HL-60 (cell line): ENCODE measurements around the gene FBXO38.

Experiments used
- DNase-seq, 2 experiments: peaks; one replicate each; pipeline ENCODE4 v3.0.0-alpha.2; 2010 to 2020; ENCODE audit warnings: low read depth in 1 of 2, low spot score in 1 of 2
- H3K27ac ChIP-seq: fragments of 250-450 bp; sonication (Bioruptor Pico); replicated peaks from 2 replicates; pipeline ENCODE4 v1.5.1; 2020; ENCODE audit warnings: mild to moderate bottlenecking, moderate library complexity
- H3K27me3 ChIP-seq: fragments of 250-450 bp; sonication (Bioruptor Pico); 2 replicates; pipeline ENCODE4 v1.5.1; 2021; ENCODE audit warnings: mild to moderate bottlenecking, moderate library complexity; ENCODE audit not compliant: insufficient read depth, poor library complexity, severe bottlenecking
- H3K4me3 ChIP-seq: replicated peaks from 2 replicates; pipeline ENCODE4 v1.5.1; 2011; ENCODE audit warnings: mild to moderate bottlenecking, control low read depth, low read length; ENCODE audit not compliant: insufficient read depth
- GABPA ChIP-seq: IDR thresholded peaks from 2 replicates; pipeline ENCODE4 v1.6.1; 2012; ENCODE audit warnings: low read depth
- POLR2AphosphoS5 ChIP-seq: IDR thresholded peaks from 2 replicates; pipeline ENCODE4 v1.6.1; 2012; ENCODE audit warnings: low read depth
- SPI1 ChIP-seq: IDR thresholded peaks from 2 replicates; pipeline ENCODE4 v1.6.1; 2012; ENCODE audit warnings: low read depth, mild to moderate bottlenecking, borderline replicate concordance
- long read RNA-seq: library from polyadenylated mRNA; unstranded; transcript quantifications from one replicate; pipeline ENCODE4 v2.0.0, GENCODE V29; 2020
- TF ChIP-seq, protein P1 (sequence below): IDR thresholded peaks from 2 replicates; pipeline ENCODE4 v1.6.1; 2012; ENCODE audit warnings: low read depth; ENCODE audit not compliant: insufficient replicate concordance
- TF ChIP-seq, protein P2 (sequence below): IDR thresholded peaks from one replicate; pipeline ENCODE4 v1.5.1; 2011; ENCODE audit warnings: low read length, control low read depth, inconsistent platforms; ENCODE audit not compliant: insufficient read depth

Gene FBXO38, protein sequence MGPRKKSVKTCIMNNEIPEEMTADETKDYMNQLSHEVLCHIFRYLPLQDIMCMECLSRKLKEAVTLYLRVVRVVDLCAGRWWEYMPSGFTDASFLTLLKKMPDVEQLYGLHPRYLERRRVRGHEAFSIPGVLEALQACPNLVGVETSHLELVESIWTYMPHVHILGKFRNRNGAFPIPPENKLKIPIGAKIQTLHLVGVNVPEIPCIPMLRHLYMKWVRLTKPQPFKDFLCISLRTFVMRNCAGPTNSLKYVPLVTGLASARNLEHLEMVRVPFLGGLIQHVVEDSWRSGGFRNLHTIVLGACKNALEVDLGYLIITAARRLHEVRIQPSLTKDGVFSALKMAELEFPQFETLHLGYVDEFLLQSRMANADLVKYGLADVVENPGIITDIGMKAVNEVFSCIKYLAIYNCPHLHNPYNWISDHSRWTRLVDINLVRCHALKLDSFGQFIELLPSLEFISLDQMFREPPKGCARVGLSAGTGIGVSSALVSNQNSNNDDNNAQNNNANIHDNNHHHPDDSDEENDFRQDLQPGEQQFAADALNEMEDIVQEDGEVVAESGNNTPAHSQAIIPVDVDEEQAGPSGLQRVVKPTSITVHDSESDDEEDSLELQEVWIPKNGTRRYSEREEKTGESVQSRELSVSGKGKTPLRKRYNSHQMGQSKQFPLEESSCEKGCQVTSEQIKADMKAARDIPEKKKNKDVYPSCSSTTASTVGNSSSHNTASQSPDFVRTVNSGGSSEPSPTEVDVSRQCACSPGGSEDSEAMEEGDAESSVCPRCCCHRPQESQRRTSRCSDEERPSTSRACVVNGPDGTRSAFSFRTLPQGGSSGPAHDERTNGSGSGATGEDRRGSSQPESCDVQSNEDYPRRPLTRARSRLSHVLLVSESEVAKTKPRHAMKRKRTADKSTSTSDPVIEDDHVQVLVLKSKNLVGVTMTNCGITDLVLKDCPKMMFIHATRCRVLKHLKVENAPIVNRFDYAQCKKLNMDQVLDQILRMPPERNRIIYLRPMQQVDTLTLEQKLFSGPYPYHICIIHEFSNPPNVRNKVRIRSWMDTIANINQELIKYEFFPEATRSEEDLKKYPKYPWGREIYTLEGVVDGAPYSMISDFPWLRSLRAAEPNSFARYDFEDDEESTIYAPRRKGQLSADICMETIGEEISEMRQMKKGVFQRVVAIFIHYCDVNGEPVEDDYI
- long read RNA-seq, full-length matches to known transcripts: 74 of 92 reads
- long read RNA-seq, partial matches to known transcripts: 10 of 92 reads
- long read RNA-seq, other reads (novel, unspliced or antisense): 8 of 92 reads

DNA sequence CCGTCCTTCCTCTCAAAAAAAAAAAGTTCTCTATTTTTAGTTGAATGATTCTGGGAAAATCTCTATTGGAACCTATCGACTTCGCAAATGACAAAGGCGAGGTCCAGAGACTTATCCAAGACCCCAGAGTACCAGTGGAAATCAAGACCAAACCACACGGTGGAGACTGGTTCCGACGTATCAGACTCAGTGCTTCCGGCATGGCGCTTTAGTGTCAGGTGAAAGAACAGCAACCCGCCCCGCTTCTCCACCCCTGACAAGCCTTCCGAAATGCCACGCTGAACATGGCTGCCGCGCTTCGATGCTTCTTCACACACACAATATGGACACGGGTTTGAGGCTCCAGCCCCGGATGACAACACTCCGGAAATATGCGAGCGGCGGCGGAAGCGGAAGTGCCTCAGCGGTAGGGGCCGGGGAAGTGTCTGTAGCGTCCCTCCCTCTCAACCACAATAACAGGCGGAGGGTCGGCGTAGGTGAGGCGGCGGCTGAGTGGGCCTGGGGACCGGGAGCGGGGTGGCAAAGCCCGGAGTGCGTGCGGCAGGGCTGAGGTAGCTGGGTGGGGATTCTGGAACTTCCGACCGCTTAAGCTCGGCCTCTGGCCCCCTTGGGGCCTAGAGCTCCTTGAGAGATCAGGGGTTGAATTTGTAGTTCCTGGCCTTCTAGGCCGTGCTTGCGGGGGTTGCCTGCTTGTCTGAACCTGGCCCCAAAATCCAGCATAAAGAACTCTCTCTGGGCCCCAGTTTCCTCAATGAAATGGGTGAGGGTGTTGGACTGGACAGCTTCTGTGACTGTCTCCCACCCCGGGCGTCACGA lies at the start of gene FBXO38:
TSS of gene FBXO38 (plus strand) at position 395 of the 816 bp plus-strand sequence. CDS start 10,819 bp downstream, outside the sequence.
- peak; percentile 95 to 98 for DNase-seq
- peak within 1 kb of the TSS; percentile 79 for H3K4me3 ChIP-seq
- TF ChIP-seq GABPA (peak; percentile 95), POLR2AphosphoS5 (peak; percentile 100), SPI1 (peak; percentile 90)
- TF ChIP-seq, protein P1, sequence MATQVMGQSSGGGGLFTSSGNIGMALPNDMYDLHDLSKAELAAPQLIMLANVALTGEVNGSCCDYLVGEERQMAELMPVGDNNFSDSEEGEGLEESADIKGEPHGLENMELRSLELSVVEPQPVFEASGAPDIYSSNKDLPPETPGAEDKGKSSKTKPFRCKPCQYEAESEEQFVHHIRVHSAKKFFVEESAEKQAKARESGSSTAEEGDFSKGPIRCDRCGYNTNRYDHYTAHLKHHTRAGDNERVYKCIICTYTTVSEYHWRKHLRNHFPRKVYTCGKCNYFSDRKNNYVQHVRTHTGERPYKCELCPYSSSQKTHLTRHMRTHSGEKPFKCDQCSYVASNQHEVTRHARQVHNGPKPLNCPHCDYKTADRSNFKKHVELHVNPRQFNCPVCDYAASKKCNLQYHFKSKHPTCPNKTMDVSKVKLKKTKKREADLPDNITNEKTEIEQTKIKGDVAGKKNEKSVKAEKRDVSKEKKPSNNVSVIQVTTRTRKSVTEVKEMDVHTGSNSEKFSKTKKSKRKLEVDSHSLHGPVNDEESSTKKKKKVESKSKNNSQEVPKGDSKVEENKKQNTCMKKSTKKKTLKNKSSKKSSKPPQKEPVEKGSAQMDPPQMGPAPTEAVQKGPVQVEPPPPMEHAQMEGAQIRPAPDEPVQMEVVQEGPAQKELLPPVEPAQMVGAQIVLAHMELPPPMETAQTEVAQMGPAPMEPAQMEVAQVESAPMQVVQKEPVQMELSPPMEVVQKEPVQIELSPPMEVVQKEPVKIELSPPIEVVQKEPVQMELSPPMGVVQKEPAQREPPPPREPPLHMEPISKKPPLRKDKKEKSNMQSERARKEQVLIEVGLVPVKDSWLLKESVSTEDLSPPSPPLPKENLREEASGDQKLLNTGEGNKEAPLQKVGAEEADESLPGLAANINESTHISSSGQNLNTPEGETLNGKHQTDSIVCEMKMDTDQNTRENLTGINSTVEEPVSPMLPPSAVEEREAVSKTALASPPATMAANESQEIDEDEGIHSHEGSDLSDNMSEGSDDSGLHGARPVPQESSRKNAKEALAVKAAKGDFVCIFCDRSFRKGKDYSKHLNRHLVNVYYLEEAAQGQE: no peak
- TF ChIP-seq, protein P2, sequence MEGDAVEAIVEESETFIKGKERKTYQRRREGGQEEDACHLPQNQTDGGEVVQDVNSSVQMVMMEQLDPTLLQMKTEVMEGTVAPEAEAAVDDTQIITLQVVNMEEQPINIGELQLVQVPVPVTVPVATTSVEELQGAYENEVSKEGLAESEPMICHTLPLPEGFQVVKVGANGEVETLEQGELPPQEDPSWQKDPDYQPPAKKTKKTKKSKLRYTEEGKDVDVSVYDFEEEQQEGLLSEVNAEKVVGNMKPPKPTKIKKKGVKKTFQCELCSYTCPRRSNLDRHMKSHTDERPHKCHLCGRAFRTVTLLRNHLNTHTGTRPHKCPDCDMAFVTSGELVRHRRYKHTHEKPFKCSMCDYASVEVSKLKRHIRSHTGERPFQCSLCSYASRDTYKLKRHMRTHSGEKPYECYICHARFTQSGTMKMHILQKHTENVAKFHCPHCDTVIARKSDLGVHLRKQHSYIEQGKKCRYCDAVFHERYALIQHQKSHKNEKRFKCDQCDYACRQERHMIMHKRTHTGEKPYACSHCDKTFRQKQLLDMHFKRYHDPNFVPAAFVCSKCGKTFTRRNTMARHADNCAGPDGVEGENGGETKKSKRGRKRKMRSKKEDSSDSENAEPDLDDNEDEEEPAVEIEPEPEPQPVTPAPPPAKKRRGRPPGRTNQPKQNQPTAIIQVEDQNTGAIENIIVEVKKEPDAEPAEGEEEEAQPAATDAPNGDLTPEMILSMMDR: no peak
- no peaks in the 10 kb centered on the region for H3K27me3 ChIP-seq
- H3K27ac ChIP-seq: peak within 1 kb of the TSS; percentile 93

DNA sequence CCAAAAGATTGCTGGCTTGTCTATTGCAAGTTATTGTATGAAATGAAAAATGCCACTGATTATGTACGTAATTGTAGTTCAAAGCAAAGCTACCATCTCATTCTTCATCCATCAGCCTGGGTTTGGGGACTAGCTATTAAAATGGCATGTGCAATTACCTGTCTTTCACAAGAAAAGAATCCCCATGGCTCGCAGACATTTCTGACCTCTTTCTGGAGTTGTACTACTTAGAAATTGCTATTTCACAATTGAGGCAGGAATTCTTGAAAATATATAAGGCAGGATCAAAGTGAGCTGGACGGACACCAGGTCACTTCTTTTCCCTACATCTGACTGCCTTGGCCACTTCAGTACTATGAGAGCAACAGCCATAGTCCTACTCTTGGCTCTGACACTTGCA lies 48.5 kb upstream of the FBXO38 start, which contains the start of gene SPINK9:
TSS of gene SPINK9 (plus strand) at position 301 of the 400 bp plus-strand sequence. CDS start at position 356, 55 bp downstream.
- TF ChIP-seq SPI1 (no peak), GABPA (no peak), POLR2AphosphoS5 (no peak)
- TF ChIP-seq, protein P1: no peak
- TF ChIP-seq, protein P2: no peak
- Histone ChIP-seq H3K27me3 (no peaks in the 10 kb centered on the region), H3K4me3 (no peak within 1 kb of the TSS), H3K27ac (no peak within 1 kb of the TSS)
- no peak for DNase-seq
